K562 (cell line): ENCODE data around the gene ACP6. TPM values are rescaled to one million over a fixed set of nuclear protein-coding genes. Genes with fewer than 3 reads are reported as not detected.

Experiments used
- ATAC-seq: fragments of 200-7000 bp; cut with Tn5 transposase; 3 replicates; pipeline ENCODE4 v1.9.1; 2020; ENCODE audit warnings: moderate library complexity
- BruUV-seq: library from RNA; stranded (reverse); fragments of 400-500 nt; replicated peaks from 2 replicates; lab custom pipeline; 2021; lab: Mats Ljungman, UMichigan
- CTCF ChIA-PET: fragments of 300-600 bp; formaldehyde crosslinking; extraction: SDS; loops from one replicate; lab custom pipeline; 2021; ENCODE audit warnings: low intra/inter-chr PET ratio; lab: Yijun Ruan, JAX
- POLR2A ChIA-PET: fragments of 300-600, 350-650 bp; sonication (Branson Sonifier 250); formaldehyde crosslinking; extraction: SDS; loops from one replicate; lab custom pipeline; 2021; ENCODE audit warnings: antibody characterized with exemption, inconsistent platforms; lab: Yijun Ruan, JAX
- DNase-seq, 4 experiments: peaks; one replicate each; pipeline versions ENCODE4 v3.0.0 to v3.0.0-alpha.2; 2011 to 2018; ENCODE audit warnings: low spot score in 3 of 4, mixed read lengths in 3 of 4; ENCODE audit errors: extremely low read depth in 1 of 4
- FAIRE-seq: peaks from 2 replicates; lab custom pipeline; 2011; peaks lifted over from hg19 to GRCh38; lab: Jason Lieb, UNC
- H2AFZ ChIP-seq: 2 replicates; pipeline ENCODE4 v1.6.0; 2011; ENCODE audit warnings: low read depth, low read length, control low read depth, inconsistent platforms
- H3K27ac ChIP-seq: fragments of 200-600 bp; 3 replicates; pipeline ENCODE4 v1.8.0; 2011; ENCODE audit warnings: low read depth, mild to moderate bottlenecking, control low read depth, inconsistent platforms, low read length, moderate library complexity, mixed read lengths; ENCODE audit errors: extremely low read depth
- H3K27me3 ChIP-seq, 2 experiments: fragments of 300-600 bp in 1 of 2; 2 replicates in 1 of 2; 3 replicates in 1 of 2; pipeline versions ENCODE4 v1.6.0 to v1.8.0; 2011; ENCODE audit warnings: inconsistent platforms in 2 of 2, low read length in 2 of 2, mild to moderate bottlenecking in 1 of 2, mixed read lengths in 1 of 2, moderate library complexity in 1 of 2; ENCODE audit not compliant: control insufficient read depth in 2 of 2, insufficient read depth in 2 of 2
- H3K36me3 ChIP-seq: fragments of 300-600 bp; 3 replicates; pipeline ENCODE4 v1.8.0; 2011; ENCODE audit warnings: mild to moderate bottlenecking, low read length, inconsistent platforms; ENCODE audit not compliant: control insufficient read depth, insufficient read depth
- H3K4me1 ChIP-seq, 2 experiments: fragments of 200-600 bp in 1 of 2; replicated peaks in 1 of 2; 2 replicates in 1 of 2; 3 replicates in 1 of 2; pipeline versions ENCODE4 v1.5.1 to v1.8.0; 2011; ENCODE audit warnings: inconsistent platforms in 2 of 2, low read length in 2 of 2, mild to moderate bottlenecking in 1 of 2, mixed read lengths in 1 of 2, moderate library complexity in 1 of 2; ENCODE audit not compliant: control insufficient read depth in 2 of 2, insufficient read depth in 2 of 2
- H3K4me2 ChIP-seq: 2 replicates; pipeline ENCODE4 v1.6.1; 2011; ENCODE audit warnings: low read length, control low read depth, inconsistent platforms, mixed read lengths; ENCODE audit not compliant: insufficient read depth
- H3K4me3 ChIP-seq: fragments of 200-600 bp; sonication (generic), shearing (Covaris generic); 2 replicates; pipeline ENCODE4 v1.5.1; 2016; ENCODE audit warnings: control low read depth, inconsistent platforms
- H3K79me2 ChIP-seq: fragments of 200-600 bp; 3 replicates; pipeline ENCODE4 v1.8.0; 2011; ENCODE audit warnings: low read length, inconsistent platforms; ENCODE audit not compliant: control insufficient read depth, insufficient read depth
- H3K9ac ChIP-seq, 2 experiments: 2 replicates each; pipeline versions ENCODE4 v1.6.0 to v1.6.1; 2011; ENCODE audit warnings: low read depth in 2 of 2, low read length in 2 of 2, control low read depth in 1 of 2, inconsistent platforms in 1 of 2, mild to moderate bottlenecking in 1 of 2, mixed read lengths in 1 of 2; ENCODE audit not compliant: insufficient read depth in 1 of 2
- H3K9me1 ChIP-seq: one replicate; pipeline ENCODE4 v1.6.0; 2011; ENCODE audit warnings: inconsistent platforms, mild to moderate bottlenecking, low read length, moderate library complexity; ENCODE audit not compliant: control insufficient read depth, insufficient read depth
- H3K9me3 ChIP-seq: replicated peaks from 2 replicates; pipeline ENCODE4 v1.5.1; 2011; ENCODE audit warnings: low read depth, low read length, inconsistent platforms; ENCODE audit not compliant: control insufficient read depth, insufficient read depth
- H4K20me1 ChIP-seq: replicated peaks from 2 replicates; pipeline ENCODE4 v1.6.1; 2011; ENCODE audit warnings: low read length, inconsistent platforms, mixed read lengths; ENCODE audit not compliant: control insufficient read depth, insufficient read depth
- BMI1 ChIP-seq: fragments of 150-350 bp; IDR thresholded peaks from 2 replicates; pipeline ENCODE4 v1.6.1; 2014; ENCODE audit warnings: low read length
- CGGBP1 ChIP-seq: fragments of 250-450 bp; sonication (Bioruptor Pico); IDR thresholded peaks from 2 replicates; pipeline ENCODE4 v1.9.0; 2021; ENCODE audit warnings: mild to moderate bottlenecking
- FOXK1 ChIP-seq: sonication (generic); formaldehyde crosslinking; IDR thresholded peaks from 2 replicates; pipeline ENCODE4 v1.8.0; 2022; ENCODE audit warnings: missing genetic modification reagents, mild to moderate bottlenecking, borderline replicate concordance
- HSF4 ChIP-seq: fragments of 250-450 bp; sonication (Bioruptor Pico); IDR thresholded peaks from 2 replicates; pipeline ENCODE4 v2.1.2; 2022; ENCODE audit warnings: mild to moderate bottlenecking, moderate library complexity, borderline replicate concordance
- KDM1A ChIP-seq, 2 experiments: fragments of 450-650 bp; IDR thresholded peaks; 2 replicates each; pipeline ENCODE4 v1.6.1; 2016; ENCODE audit warnings: mild to moderate bottlenecking in 2 of 2
- MXI1 ChIP-seq: IDR thresholded peaks from 2 replicates; pipeline ENCODE4 v1.6.1; 2011; ENCODE audit warnings: low read depth, mild to moderate bottlenecking, improper control_type of control experiment, low read length
- NR3C1 ChIP-seq: sonication (generic); formaldehyde crosslinking; IDR thresholded peaks from 2 replicates; pipeline ENCODE4 v1.8.1; 2022; ENCODE audit warnings: missing genetic modification reagents
- PRPF4 ChIP-seq: fragments of 200-400 bp; formaldehyde crosslinking; IDR thresholded peaks from one replicate; pipeline ENCODE4 v1.6.1; 2017; ENCODE audit warnings: low read length, low read depth, mild to moderate bottlenecking; ENCODE audit not compliant: insufficient read depth, poor library complexity, severe bottlenecking
- PTBP1 ChIP-seq: fragments of 200-400 bp; formaldehyde crosslinking; IDR thresholded peaks from 2 replicates; pipeline ENCODE4 v1.6.1; 2017; ENCODE audit warnings: low read depth, low read length
- RBFOX2 ChIP-seq: fragments of 200-400 bp; formaldehyde crosslinking; IDR thresholded peaks from 2 replicates; pipeline ENCODE4 v1.6.1; 2017; ENCODE audit warnings: low read depth, mild to moderate bottlenecking, low read length, moderate library complexity
- SNAPC5 ChIP-seq: fragments of 250-450 bp; sonication (Bioruptor Pico); IDR thresholded peaks from 2 replicates; pipeline ENCODE4 v1.8.0; 2021; ENCODE audit warnings: moderate library complexity, mild to moderate bottlenecking, inconsistent platforms
- in situ Hi-C: fragments of 300-500 bp; cut with MboI; formaldehyde crosslinking; loops from 4 replicates; pipeline ENCODE4 v1.15.0; 2018; ENCODE audit warnings: inconsistent platforms, mixed read lengths
- intact Hi-C: fragments of 100-400 bp; cut with micrococcal nuclease; formaldehyde crosslinking; loops from 2 replicates; pipeline ENCODE4 v1.14.2; 2022
- polyA plus RNA-seq, 8 experiments: library from polyadenylated mRNA; depleted of rRNA in 4 of 8; stranded (reverse) in 5 of 8; unstranded in 3 of 8; fragments of >200 nt; fragmentation: Nextera tagmentation in 2 of 8; fragmentation: Illumina TruSeq in 1 of 8; extraction: Ambion mirVana in 2 of 8; extraction: Trizol in 1 of 8; gene quantifications; 2 replicates each; pipeline versions ENCODE4 v1.2.1 to v1.2.3, GENCODE V29; 2011 to 2014; ENCODE audit warnings: inconsistent platforms in 1 of 8, missing spikeins in 1 of 8
- total RNA-seq, 7 experiments: library from RNA; depleted of rRNA in 6 of 7; stranded (reverse); fragments of >200 nt in 6 of 7; fragmentation: Illumina TruSeq in 2 of 7; extraction: Trizol in 2 of 7; gene quantifications; 2 replicates each; pipeline versions ENCODE4 v1.2.1 to v1.2.3, GENCODE V29; 2011 to 2021; ENCODE audit warnings: low replicate concordance in 1 of 7
- TF ChIP-seq, protein P1 (sequence below): fragments of 150-350 bp; conservative IDR thresholded peaks from 2 replicates; pipeline ENCODE4 v1.6.1; 2014; ENCODE audit warnings: low read length

ACP6 gene
- total and polyA plus RNA-seq, 9 of the 15 experiments (the other 6 are each of a cell fraction or from before 2014, with no cell fraction given): 0.05 to 1.4 (median 0.49) TPM

- no peak overlapping the region for H3K4me3 ChIP-seq
- H3K27ac ChIP-seq: no peak overlapping the region
- intact Hi-C loops (no loop called here), in situ Hi-C loops (no loop called here)
- ATAC-seq: no peak
- H3K9me1 ChIP-seq: no peaks in the 10 kb centered on the region
- CTCF ChIA-PET: no interaction called here
- no peaks in the 10 kb centered on the region for H3K36me3 ChIP-seq
- H3K4me2 ChIP-seq: no peak overlapping the region
- no peak overlapping the region for H2AFZ ChIP-seq
- no TSS peak for BruUV-seq
- FAIRE-seq: no peak
- H4K20me1 ChIP-seq: no peaks in the 10 kb centered on the region
- no peaks in the 10 kb centered on the region for H3K79me2 ChIP-seq
- H3K9ac ChIP-seq: no peak overlapping the region
- H3K27me3 ChIP-seq: peaks cover 0 to 6% of the 10 kb centered on the region in 2 experiments; a peak in 1 of 5 replicates
- POLR2A ChIA-PET: no interaction called here
- no peaks in the 10 kb centered on the region for H3K4me1 ChIP-seq
- peaks cover 2% of the 10 kb centered on the region; the same call in 1 of the 2 replicates for H3K9me3 ChIP-seq
- DNase-seq: no peak
- no peak for TF ChIP-seq HSF4 (CRISPR knock-in tag)
- no peak for TF ChIP-seq SNAPC5 (CRISPR knock-in tag)
- no peak for TF ChIP-seq FOXK1
- no peak for TF ChIP-seq BMI1
- no peak for TF ChIP-seq MXI1
- no peak for TF ChIP-seq CGGBP1 (CRISPR knock-in tag)
- TF ChIP-seq, protein P1, sequence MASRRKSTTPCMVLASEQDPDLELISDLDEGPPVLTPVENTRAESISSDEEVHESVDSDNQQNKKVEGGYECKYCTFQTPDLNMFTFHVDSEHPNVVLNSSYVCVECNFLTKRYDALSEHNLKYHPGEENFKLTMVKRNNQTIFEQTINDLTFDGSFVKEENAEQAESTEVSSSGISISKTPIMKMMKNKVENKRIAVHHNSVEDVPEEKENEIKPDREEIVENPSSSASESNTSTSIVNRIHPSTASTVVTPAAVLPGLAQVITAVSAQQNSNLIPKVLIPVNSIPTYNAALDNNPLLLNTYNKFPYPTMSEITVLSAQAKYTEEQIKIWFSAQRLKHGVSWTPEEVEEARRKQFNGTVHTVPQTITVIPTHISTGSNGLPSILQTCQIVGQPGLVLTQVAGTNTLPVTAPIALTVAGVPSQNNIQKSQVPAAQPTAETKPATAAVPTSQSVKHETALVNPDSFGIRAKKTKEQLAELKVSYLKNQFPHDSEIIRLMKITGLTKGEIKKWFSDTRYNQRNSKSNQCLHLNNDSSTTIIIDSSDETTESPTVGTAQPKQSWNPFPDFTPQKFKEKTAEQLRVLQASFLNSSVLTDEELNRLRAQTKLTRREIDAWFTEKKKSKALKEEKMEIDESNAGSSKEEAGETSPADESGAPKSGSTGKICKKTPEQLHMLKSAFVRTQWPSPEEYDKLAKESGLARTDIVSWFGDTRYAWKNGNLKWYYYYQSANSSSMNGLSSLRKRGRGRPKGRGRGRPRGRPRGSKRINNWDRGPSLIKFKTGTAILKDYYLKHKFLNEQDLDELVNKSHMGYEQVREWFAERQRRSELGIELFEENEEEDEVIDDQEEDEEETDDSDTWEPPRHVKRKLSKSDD: no peak
- no peak for TF ChIP-seq PTBP1
- TF ChIP-seq PRPF4: no peak
- TF ChIP-seq RBFOX2: no peak
- TF ChIP-seq NR3C1 (CRISPR knock-in tag): no peak
- no peak for TF ChIP-seq KDM1A (IDR thresholded peaks at IDR 0.05)
These were observed 12.9 kb upstream of the ACP6 start for GRCh38 chr1:147683163-147683763.
